K562 (cell line): ENCODE data around the gene TRAK1. TPM values are rescaled to one million over a fixed set of nuclear protein-coding genes. Genes with fewer than 3 reads are reported as not detected.

Experiments used
- HDAC2 ChIP-seq: fragments of 450-650 bp; IDR thresholded peaks from 2 replicates; pipeline ENCODE4 v1.6.1; 2016; ENCODE audit warnings: mild to moderate bottlenecking
- REST ChIP-seq, 2 experiments: fragments of 450-650 bp; formaldehyde crosslinking in 1 of 2; IDR thresholded peaks; 2 replicates each; pipeline versions ENCODE4 v1.4.0 to v1.6.1; 2014 to 2020; ENCODE audit warnings: mild to moderate bottlenecking in 2 of 2, borderline replicate concordance in 1 of 2, low read depth in 1 of 2
- SP1 ChIP-seq: sonication (generic); formaldehyde crosslinking; IDR thresholded peaks from 2 replicates; pipeline ENCODE4 v1.8.1; 2022; ENCODE audit warnings: mild to moderate bottlenecking, missing genetic modification reagents
- ZNF384 ChIP-seq: IDR thresholded peaks from 2 replicates; pipeline ENCODE4 v1.6.1; 2012; ENCODE audit warnings: low read depth, low read length, improper control_type of control experiment
- ZNF436 ChIP-seq: fragments of 250-450, 450-650 bp; sonication (Bioruptor Pico); formaldehyde crosslinking; IDR thresholded peaks from 2 replicates; pipeline ENCODE4 v1.7.0; 2020; ENCODE audit warnings: mild to moderate bottlenecking
- polyA plus RNA-seq, 8 experiments: library from polyadenylated mRNA; depleted of rRNA in 4 of 8; stranded (reverse) in 5 of 8; unstranded in 3 of 8; fragments of >200 nt; fragmentation: Nextera tagmentation in 2 of 8; fragmentation: Illumina TruSeq in 1 of 8; extraction: Ambion mirVana in 2 of 8; extraction: Trizol in 1 of 8; gene quantifications; 2 replicates each; pipeline versions ENCODE4 v1.2.1 to v1.2.3, GENCODE V29; 2011 to 2014; ENCODE audit warnings: inconsistent platforms in 1 of 8, missing spikeins in 1 of 8
- total RNA-seq, 7 experiments: library from RNA; depleted of rRNA in 6 of 7; stranded (reverse); fragments of >200 nt in 6 of 7; fragmentation: Illumina TruSeq in 2 of 7; extraction: Trizol in 2 of 7; gene quantifications; 2 replicates each; pipeline versions ENCODE4 v1.2.1 to v1.2.3, GENCODE V29; 2011 to 2021; ENCODE audit warnings: low replicate concordance in 1 of 7

Gene TRAK1
- total and polyA plus RNA-seq, 9 of the 15 experiments (the other 6 are each of a cell fraction or from before 2014, with no cell fraction given): 5.3 to 28.5 (median 17.5) TPM

GRCh38 chr3:42228796-42229195 is 137.6 kb downstream of the TRAK1 start (continued):
- TF ChIP-seq REST (IDR thresholded peaks at IDR 0.05; ENCODE audit: borderline replicate concordance): peak; percentile 70; the same call in 1 of the 2 replicates
- no peak for TF ChIP-seq REST (CRISPR knock-in tag; IDR thresholded peaks at IDR 0.05; ENCODE audit: low read depth)
- no peak for TF ChIP-seq ZNF384
- no peak for TF ChIP-seq ZNF436 (CRISPR knock-in tag)
- TF ChIP-seq SP1 (CRISPR knock-in tag): no peak
- TF ChIP-seq HDAC2: no peak
